Right lobe of liver (tissue), 6 donors: ENCODE results near the gene FAM83D. TPM values are rescaled to one million over a fixed set of nuclear protein-coding genes. Genes with fewer than 3 reads are reported as not detected.
A peak's percentile ranks its signal among the peaks of the same experiment; 100 is the strongest.

Source experiments
- ATAC-seq, 4 donors: fragments of 200-7000 bp; cut with Tn5 transposase; one replicate each; pipeline ENCODE4 v1.9.1; 2020; ENCODE audit warnings: mild to moderate bottlenecking in 4 of 4, moderate library complexity in 4 of 4
- DNase-seq, 3 donors: peaks; one replicate each; pipeline ENCODE4 v3.0.0-alpha.2; 2020
- H3K27ac ChIP-seq, 3 donors: fragments of 200-600 bp; one replicate each; pipeline ENCODE4 v1.8.0; 2022
- H3K27me3 ChIP-seq, 2 donors: fragments of 200-600 bp; one replicate each; pipeline ENCODE4 v1.8.0; 2022
- H3K36me3 ChIP-seq, 4 donors: fragments of 200-600 bp; sonication (generic) in 1 of 4; one replicate each; pipeline versions ENCODE4 v1.5.1 to v1.8.0; 2017 to 2022; ENCODE audit warnings: control low read depth in 1 of 4
- H3K4me1 ChIP-seq, 4 donors: fragments of 200-600 bp; sonication (generic) in 1 of 4; one replicate each; pipeline versions ENCODE4 v1.5.1 to v1.8.0; 2017 to 2022; ENCODE audit warnings: control low read depth in 1 of 4
- H3K4me3 ChIP-seq, 3 donors: fragments of 200-600 bp; one replicate each; pipeline ENCODE4 v1.8.0; 2022
- H3K9me3 ChIP-seq, 4 donors: fragments of 200-600 bp; sonication (generic) in 1 of 4; one replicate each; pipeline versions ENCODE4 v1.5.1 to v1.8.0; 2017 to 2022; ENCODE audit warnings: control low read depth in 1 of 4
- POLR2A ChIP-seq: fragments of 450-650 bp; IDR thresholded peaks from one replicate; pipeline ENCODE4 v1.6.1; 2017; ENCODE audit warnings: antibody characterized with exemption, mild to moderate bottlenecking
- WGBS: methylation state at CpG from one replicate; pipeline ENCODE4 v1.1.6; 2018; ENCODE audit warnings: low coverage, low lambda C conversion rate; ENCODE audit not compliant: insufficient coverage; ENCODE audit errors: missing lambda C conversion rate; 5-methylcytosine and 5-hydroxymethylcytosine counted together
- intact Hi-C, 2 donors: fragments of 100-400 bp; cut with DNase I; formaldehyde crosslinking; loops; one replicate each; pipeline versions ENCODE4 v1.11.2 to v1.14.1; 2022
- total RNA-seq, 6 experiments: library from RNA; depleted of rRNA in 2 of 6; stranded (reverse); fragments of >200 nt in 2 of 6; fragmentation: NEBNext Ultra II Directional in 3 of 6; extraction: Animal tissue kit (Norgen Biotek cat#: 25700) in 3 of 6; gene quantifications; one replicate each; pipeline versions ENCODE4 v1.1.0 to v1.2.4, GENCODE V29; 2016 to 2023
- TF ChIP-seq, protein P1 (sequence below), 4 donors: fragments of 200-600 bp in 3 of 4; fragments of 450-650 bp in 1 of 4; IDR thresholded peaks; one replicate each; pipeline versions ENCODE4 v1.5.1 to v1.8.0; 2016 to 2022; ENCODE audit warnings: antibody characterized with exemption in 4 of 4, mild to moderate bottlenecking in 2 of 4
- donor health status: DM: no; HTN: yes; CAD: no.
- donor health status: DM: no; HTN: no; CAD: no.
- donor health status: DM: no; HTN: no; CAD: no.
- donor health status: DM: no; HTN: yes; CAD: no.
- donor health status: DM: no; HTN: yes; CAD: no.

Gene FAM83D
- total RNA-seq, 6 experiments from 2014 or later = 0.83 to 3.3 (median 1.7) TPM

DNA sequence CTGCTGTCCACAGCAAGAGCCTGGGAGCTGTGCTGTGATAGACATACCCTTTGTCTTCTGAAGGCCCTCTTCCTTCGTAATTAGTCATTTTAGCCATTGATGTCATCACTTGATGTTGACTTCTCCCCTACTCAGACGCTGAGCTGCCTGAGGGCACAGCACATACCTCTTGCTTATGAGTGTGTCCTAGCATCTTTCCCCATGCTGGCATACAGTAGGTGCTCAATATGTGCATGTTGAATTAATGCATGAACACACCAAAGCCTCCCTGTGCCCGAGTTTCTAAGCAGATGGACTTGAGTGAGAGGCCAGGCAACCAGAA lies 35.8 kb upstream of the FAM83D start:
- DNase-seq = no peak
- ATAC-seq = no peak
- TF ChIP-seq, protein P1, sequence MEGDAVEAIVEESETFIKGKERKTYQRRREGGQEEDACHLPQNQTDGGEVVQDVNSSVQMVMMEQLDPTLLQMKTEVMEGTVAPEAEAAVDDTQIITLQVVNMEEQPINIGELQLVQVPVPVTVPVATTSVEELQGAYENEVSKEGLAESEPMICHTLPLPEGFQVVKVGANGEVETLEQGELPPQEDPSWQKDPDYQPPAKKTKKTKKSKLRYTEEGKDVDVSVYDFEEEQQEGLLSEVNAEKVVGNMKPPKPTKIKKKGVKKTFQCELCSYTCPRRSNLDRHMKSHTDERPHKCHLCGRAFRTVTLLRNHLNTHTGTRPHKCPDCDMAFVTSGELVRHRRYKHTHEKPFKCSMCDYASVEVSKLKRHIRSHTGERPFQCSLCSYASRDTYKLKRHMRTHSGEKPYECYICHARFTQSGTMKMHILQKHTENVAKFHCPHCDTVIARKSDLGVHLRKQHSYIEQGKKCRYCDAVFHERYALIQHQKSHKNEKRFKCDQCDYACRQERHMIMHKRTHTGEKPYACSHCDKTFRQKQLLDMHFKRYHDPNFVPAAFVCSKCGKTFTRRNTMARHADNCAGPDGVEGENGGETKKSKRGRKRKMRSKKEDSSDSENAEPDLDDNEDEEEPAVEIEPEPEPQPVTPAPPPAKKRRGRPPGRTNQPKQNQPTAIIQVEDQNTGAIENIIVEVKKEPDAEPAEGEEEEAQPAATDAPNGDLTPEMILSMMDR (IDR thresholded peaks at IDR 0.05) = no peak
- TF ChIP-seq POLR2A = no peak
- WGBS = 66% methylated on average over 3 of the region's 3 CpGs
- Histone ChIP-seq H3K4me3 (no peak overlapping the region), H3K36me3 (no peaks in the 10 kb centered on the region), H3K4me1 (peaks cover 0 to 3% (median 0%) of the 10 kb centered on the region in 4 donors), H3K9me3 (no peaks in the 10 kb centered on the region), H3K27ac (no peak overlapping the region), H3K27me3 (no peaks in the 10 kb centered on the region)
- intact Hi-C loops = loop anchor here in 1 of 2 donors (10.0 kb wide), 1 partner anchor 236 kb away; no protein-coding TSS in a partner anchor

DNA sequence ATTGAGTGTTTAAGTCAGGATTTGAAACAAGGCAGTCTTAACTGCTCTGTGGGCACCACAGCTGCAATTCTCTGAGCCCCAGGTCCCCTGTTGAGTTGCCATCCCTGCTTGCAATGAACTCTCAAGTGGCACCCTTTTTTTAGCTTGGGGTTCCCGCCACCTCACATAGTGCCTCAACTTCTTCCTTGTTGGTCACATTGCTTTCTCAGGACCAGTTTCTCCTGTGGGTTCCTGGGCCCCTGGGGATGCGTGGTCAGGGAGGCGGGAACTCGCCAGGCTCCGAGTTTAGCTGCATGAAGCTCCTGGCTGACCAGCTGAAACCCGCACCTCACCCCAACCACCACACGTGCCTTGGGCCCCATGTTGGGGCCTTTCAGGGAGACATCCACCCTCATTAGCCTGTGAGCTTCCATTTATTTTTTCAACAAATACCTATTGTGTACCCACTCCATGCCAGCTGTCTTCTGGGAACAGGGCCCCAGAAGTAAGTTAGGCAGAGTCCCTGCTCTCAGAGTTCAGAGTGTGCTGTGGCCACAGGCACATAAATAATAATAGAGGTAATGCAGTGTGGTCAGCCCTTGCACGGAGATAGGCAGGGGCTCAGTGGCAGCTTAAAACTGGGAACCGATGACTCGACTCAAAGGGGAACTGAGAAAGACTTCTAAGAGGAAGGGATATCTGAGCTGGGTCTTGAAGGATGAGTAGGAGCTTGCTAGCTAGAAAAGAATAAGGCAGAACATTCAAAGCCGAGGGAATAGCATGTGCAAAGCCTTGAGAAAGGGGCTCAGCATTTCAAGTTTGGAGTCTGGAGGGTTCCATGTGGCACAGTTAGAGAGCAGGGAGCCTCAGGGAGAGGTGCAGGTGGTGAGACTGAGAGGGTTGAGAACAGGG lies 33.9 kb upstream of the FAM83D start:
- DNase-seq (no peak), ATAC-seq (no peak)
- TF ChIP-seq POLR2A = no peak
- TF ChIP-seq, protein P1 (IDR thresholded peaks at IDR 0.05) = no peak
- H3K4me1 ChIP-seq = peaks cover 0 to 3% (median 0%) of the 10 kb centered on the region in 4 donors
- no peaks in the 10 kb centered on the region for H3K9me3 ChIP-seq
- WGBS = 61% methylated on average over 6 of the region's 11 CpGs
- no peaks in the 10 kb centered on the region for H3K27me3 ChIP-seq
- H3K36me3 ChIP-seq = no peaks in the 10 kb centered on the region
- no peak overlapping the region for H3K4me3 ChIP-seq
- intact Hi-C loops = loop anchor here in 1 of 2 donors (10.0 kb wide), 1 partner anchor 238 kb away; no protein-coding TSS in a partner anchor
- H3K27ac ChIP-seq = no peak overlapping the region

DNA sequence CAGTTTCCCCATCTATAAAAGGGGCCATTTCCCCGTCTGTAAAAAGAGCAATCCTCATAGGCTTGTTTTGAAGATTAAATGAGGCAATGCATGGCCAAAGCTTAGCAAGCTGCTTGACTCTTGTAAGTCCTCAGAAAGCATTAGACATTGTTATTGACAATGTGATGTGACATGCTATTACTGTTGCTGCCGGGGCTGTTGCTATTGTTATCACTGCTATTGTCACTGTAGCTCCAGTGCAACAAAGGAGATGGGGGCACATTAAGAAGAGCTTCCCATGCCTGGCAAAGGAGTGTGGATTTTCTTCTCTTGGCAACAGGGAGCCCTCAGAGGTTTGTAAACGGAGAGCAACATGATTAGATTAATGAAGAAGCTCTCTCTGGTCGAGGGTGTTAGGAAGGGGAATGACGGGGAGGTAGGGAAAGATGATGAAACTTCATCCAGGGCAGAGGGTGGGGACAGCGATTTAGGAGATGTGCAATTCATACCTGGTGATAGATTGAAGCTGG lies 33.1 kb upstream of the FAM83D start:
- H3K9me3 ChIP-seq = no peaks in the 10 kb centered on the region
- whole genome bisulfite sequencing = 58% methylated on average over 5 of the region's 6 CpGs
- DNase-seq (no peak), ATAC-seq (no peak)
- H3K4me3 ChIP-seq = no peak overlapping the region
- intact Hi-C loops = loop anchor here in 1 of 2 donors (10.0 kb wide), 1 partner anchor 238 kb away; no protein-coding TSS in a partner anchor
- no peak overlapping the region for H3K27ac ChIP-seq
- no peaks in the 10 kb centered on the region for H3K36me3 ChIP-seq
- TF ChIP-seq, protein P1 (IDR thresholded peaks at IDR 0.05) = no peak
- TF ChIP-seq POLR2A = no peak
- no peaks in the 10 kb centered on the region for H3K27me3 ChIP-seq
- peaks cover 0 to 3% (median 0%) of the 10 kb centered on the region in 4 donors for H3K4me1 ChIP-seq

DNA sequence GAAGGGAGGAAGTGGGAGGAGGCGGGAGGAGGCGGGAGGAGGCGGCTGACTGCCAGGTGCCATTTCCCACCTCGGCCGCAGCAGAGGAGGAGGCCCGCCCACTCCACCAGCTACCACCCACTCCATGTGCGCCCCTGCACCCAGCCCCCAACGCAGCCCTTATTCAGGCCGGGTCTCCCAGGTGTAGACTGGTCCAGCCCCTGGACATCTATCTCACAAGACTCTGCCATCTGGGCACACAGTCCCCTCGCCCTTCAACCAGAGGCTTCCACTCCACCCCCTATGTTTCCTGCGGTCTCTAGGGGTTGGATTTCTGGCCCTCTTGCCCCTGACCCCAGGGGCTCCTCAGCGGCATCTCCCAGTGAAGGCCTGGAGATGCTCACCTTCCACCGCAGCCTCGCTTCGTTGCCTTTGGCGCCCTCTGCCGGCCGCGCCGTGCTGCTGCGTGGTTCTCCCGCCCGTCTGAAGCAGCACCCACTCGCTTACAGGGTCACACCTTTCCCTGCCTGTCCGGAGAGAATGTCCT lies 32.6 kb upstream of the FAM83D start:
- Histone ChIP-seq H3K27ac (no peak overlapping the region), H3K36me3 (no peaks in the 10 kb centered on the region), H3K4me1 (peaks cover 0 to 3% (median 0%) of the 10 kb centered on the region in 4 donors), H3K27me3 (no peaks in the 10 kb centered on the region), H3K4me3 (no peak overlapping the region), H3K9me3 (no peaks in the 10 kb centered on the region)
- intact Hi-C loops = loop anchor here in 1 of 2 donors (10.0 kb wide), 1 partner anchor 239 kb away; no protein-coding TSS in a partner anchor
- DNase-seq (peak; percentile 72 to 77 (median 73)), ATAC-seq (peak; percentile 89 to 95 (median 94))
- 23% methylated on average over 12 of the region's 25 CpGs for WGBS
- no peak for TF ChIP-seq POLR2A
- TF ChIP-seq, protein P1 (IDR thresholded peaks at IDR 0.05) = peak; percentile 72 to 94 (median 90)
